ENCODE results near the gene C14orf93.

- TF ChIP-seq, protein P1, sequence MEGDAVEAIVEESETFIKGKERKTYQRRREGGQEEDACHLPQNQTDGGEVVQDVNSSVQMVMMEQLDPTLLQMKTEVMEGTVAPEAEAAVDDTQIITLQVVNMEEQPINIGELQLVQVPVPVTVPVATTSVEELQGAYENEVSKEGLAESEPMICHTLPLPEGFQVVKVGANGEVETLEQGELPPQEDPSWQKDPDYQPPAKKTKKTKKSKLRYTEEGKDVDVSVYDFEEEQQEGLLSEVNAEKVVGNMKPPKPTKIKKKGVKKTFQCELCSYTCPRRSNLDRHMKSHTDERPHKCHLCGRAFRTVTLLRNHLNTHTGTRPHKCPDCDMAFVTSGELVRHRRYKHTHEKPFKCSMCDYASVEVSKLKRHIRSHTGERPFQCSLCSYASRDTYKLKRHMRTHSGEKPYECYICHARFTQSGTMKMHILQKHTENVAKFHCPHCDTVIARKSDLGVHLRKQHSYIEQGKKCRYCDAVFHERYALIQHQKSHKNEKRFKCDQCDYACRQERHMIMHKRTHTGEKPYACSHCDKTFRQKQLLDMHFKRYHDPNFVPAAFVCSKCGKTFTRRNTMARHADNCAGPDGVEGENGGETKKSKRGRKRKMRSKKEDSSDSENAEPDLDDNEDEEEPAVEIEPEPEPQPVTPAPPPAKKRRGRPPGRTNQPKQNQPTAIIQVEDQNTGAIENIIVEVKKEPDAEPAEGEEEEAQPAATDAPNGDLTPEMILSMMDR (IDR thresholded peaks at IDR 0.05) = no peak
- no peak for TF ChIP-seq POLR2A (IDR thresholded peaks at IDR 0.05)
Measured at GRCh38 chr14:23008831-23009230, 1.1 kb downstream of the C14orf93 start.

Data from esophagus squamous epithelium (tissue), 4 donors.